K562 (cell line): ENCODE measurements around the gene MYO15A. TPM values are rescaled to one million over a fixed set of nuclear protein-coding genes. Genes with fewer than 3 reads are reported as not detected.

Experiments
- C11orf30 ChIP-seq: fragments of 450-650 bp; IDR thresholded peaks from 2 replicates; pipeline ENCODE4 v1.6.1; 2016; ENCODE audit warnings: low read depth, mild to moderate bottlenecking
- DACH1 ChIP-seq: fragments of 450-650 bp; IDR thresholded peaks from 2 replicates; pipeline ENCODE4 v1.6.1; 2018; ENCODE audit not compliant: partially characterized antibody
- DPF2 ChIP-seq: fragments of 450-650 bp; IDR thresholded peaks from 2 replicates; pipeline ENCODE4 v1.6.1; 2016
- MAFF ChIP-seq: IDR thresholded peaks from 2 replicates; pipeline ENCODE4 v1.6.1; 2012; ENCODE audit warnings: low read length, improper control_type of control experiment
- MAFG ChIP-seq: fragments of 450-650 bp; conservative IDR thresholded peaks from 2 replicates; pipeline ENCODE4 v1.6.1; 2016; ENCODE audit warnings: missing genetic modification characterization, missing compliant biosample characterization
- MYC ChIP-seq, 2 experiments: fragments of 250-450 bp in 1 of 2; sonication (Bioruptor Pico) in 1 of 2; IDR thresholded peaks; 2 replicates each; pipeline versions ENCODE4 v1.5.1 to v1.6.1; 2012 to 2021; ENCODE audit warnings: low read depth in 2 of 2, borderline replicate concordance in 1 of 2, improper control_type of control experiment in 1 of 2, low read length in 1 of 2, mild to moderate bottlenecking in 1 of 2, moderate library complexity in 1 of 2
- NFE2L1 ChIP-seq: fragments of 450-650 bp; IDR thresholded peaks from 2 replicates; pipeline ENCODE4 v1.6.1; 2016; ENCODE audit warnings: missing genetic modification characterization, low read depth, mild to moderate bottlenecking, missing compliant biosample characterization, moderate library complexity, borderline replicate concordance
- RBM25 ChIP-seq: fragments of 200-400 bp; formaldehyde crosslinking; IDR thresholded peaks from 2 replicates; pipeline ENCODE4 v1.6.1; 2018; ENCODE audit warnings: low read length, low read depth, moderate library complexity; ENCODE audit not compliant: severe bottlenecking
- SMARCA4 ChIP-seq: fragments of 450-650 bp; IDR thresholded peaks from 2 replicates; pipeline ENCODE4 v1.6.1; 2016
- TFAM ChIP-seq: fragments of 250-450 bp; sonication (Bioruptor Pico); conservative IDR thresholded peaks from 2 replicates; pipeline ENCODE4 v1.5.0; 2021; ENCODE audit warnings: mild to moderate bottlenecking, moderate library complexity
- WHSC1 ChIP-seq: IDR thresholded peaks from one replicate; pipeline ENCODE4 v1.6.1; 2012; ENCODE audit warnings: low read length, control low read depth, inconsistent platforms
- ZC3H4 ChIP-seq: sonication (generic); formaldehyde crosslinking; IDR thresholded peaks from 2 replicates; pipeline ENCODE4 v1.9.0; 2021; ENCODE audit warnings: missing genetic modification reagents, borderline replicate concordance
- ZNF165 ChIP-seq: fragments of 250-450 bp; sonication (Bioruptor Pico); IDR thresholded peaks from 2 replicates; pipeline ENCODE4 v1.4.0; 2020; ENCODE audit warnings: borderline replicate concordance
- ZNF175 ChIP-seq: fragments of 200-800 bp; sonication (Bioruptor generic); IDR thresholded peaks from 2 replicates; pipeline ENCODE4 v1.6.1; 2016; ENCODE audit warnings: low read depth, mild to moderate bottlenecking, missing genetic modification characterization, missing compliant biosample characterization
- ZNF197 ChIP-seq: fragments of 200-800 bp; sonication (Bioruptor generic); IDR thresholded peaks from 2 replicates; pipeline ENCODE4 v1.6.1; 2016; ENCODE audit warnings: low read depth, missing genetic modification characterization, missing compliant biosample characterization
- ZNF224 ChIP-seq: sonication (generic); formaldehyde crosslinking; IDR thresholded peaks from 2 replicates; pipeline ENCODE4 v1.8.0; 2022; ENCODE audit warnings: mild to moderate bottlenecking, missing genetic modification reagents
- ZNF253 ChIP-seq: fragments of 250-450 bp; sonication (Bioruptor Pico); conservative IDR thresholded peaks from 2 replicates; pipeline ENCODE4 v1.6.1; 2021; ENCODE audit warnings: mild to moderate bottlenecking
- polyA plus RNA-seq, 8 experiments: library from polyadenylated mRNA; depleted of rRNA in 4 of 8; stranded (reverse) in 5 of 8; unstranded in 3 of 8; fragments of >200 nt; fragmentation: Nextera tagmentation in 2 of 8; fragmentation: Illumina TruSeq in 1 of 8; extraction: Ambion mirVana in 2 of 8; extraction: Trizol in 1 of 8; gene quantifications; 2 replicates each; pipeline versions ENCODE4 v1.2.1 to v1.2.3, GENCODE V29; 2011 to 2014; ENCODE audit warnings: inconsistent platforms in 1 of 8, missing spikeins in 1 of 8
- total RNA-seq, 7 experiments: library from RNA; depleted of rRNA in 6 of 7; stranded (reverse); fragments of >200 nt in 6 of 7; fragmentation: Illumina TruSeq in 2 of 7; extraction: Trizol in 2 of 7; gene quantifications; 2 replicates each; pipeline versions ENCODE4 v1.2.1 to v1.2.3, GENCODE V29; 2011 to 2021; ENCODE audit warnings: low replicate concordance in 1 of 7
- TF ChIP-seq, protein P1 (sequence below), 2 experiments: fragments of 450-650 bp; conservative IDR thresholded peaks; 2 replicates each; pipeline ENCODE4 v1.6.1; 2017; ENCODE audit warnings: mild to moderate bottlenecking in 2 of 2, moderate library complexity in 2 of 2
- TF ChIP-seq, protein P2 (sequence below): fragments of 200-800 bp; sonication (Bioruptor generic); IDR thresholded peaks from 2 replicates; pipeline ENCODE4 v1.6.1; 2017; ENCODE audit warnings: missing genetic modification characterization, missing compliant biosample characterization
- TF ChIP-seq, protein P3 (sequence below): fragments of 250-450 bp; sonication (Bioruptor Pico); IDR thresholded peaks from 2 replicates; pipeline ENCODE4 v1.4.0; 2020; ENCODE audit warnings: mild to moderate bottlenecking, moderate library complexity

The MYO15A gene
- total and polyA plus RNA-seq, 9 of the 15 experiments (the other 6 are each of a cell fraction or from before 2014, with no cell fraction given): 0.05 to 0.88 (median 0.14) TPM; not detected in 1

DNA sequence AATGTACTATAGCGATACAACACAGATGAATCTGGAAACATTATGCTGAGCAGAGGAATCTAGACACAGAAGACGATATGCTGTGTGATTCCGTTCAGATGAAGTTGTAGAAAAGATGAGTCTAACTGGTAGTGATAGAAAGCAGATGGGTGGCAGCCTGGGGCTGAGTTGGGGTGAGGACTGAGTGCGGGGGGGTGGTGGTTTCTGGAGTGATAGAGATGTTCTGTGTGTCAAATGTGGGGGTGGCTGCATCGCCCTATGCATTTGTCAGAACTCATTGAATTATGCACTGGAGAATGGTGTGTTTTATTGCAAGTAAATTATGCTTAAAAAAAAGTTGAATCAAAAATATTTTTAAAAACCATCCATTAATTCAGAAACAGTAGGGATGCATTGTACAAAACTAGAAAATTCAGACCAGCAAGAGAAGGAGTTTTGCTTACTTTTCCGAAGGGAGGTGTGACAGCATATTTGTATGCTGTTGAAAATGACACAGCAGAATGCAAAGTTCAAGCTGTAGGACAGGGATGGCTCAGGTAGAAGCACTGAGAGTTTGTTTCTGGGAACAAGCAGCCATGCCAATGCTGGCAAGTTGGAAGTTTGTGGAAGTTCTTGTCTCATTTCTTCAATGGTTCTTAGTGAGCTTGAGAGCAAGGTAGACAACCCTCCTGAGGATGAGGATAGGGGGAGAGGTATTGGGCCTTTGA, 33.8 kb upstream of the MYO15A start (continued):
- peak; percentile 79 for TF ChIP-seq MAFG (tag)
- no peak for TF ChIP-seq ZNF197 (CRISPR knock-in tag)
- TF ChIP-seq SMARCA4: peak; percentile 39; the same call in 1 of the 2 replicates
- TF ChIP-seq ZNF253 (CRISPR knock-in tag): no peak
- TF ChIP-seq ZNF224 (CRISPR knock-in tag): no peak
- no peak for TF ChIP-seq WHSC1
- 0 out of 2 replicates have a peak, but pooled peaks have one; percentile 20 for TF ChIP-seq DPF2
- no peak for TF ChIP-seq ZNF165 (CRISPR knock-in tag)
- TF ChIP-seq, protein P1, sequence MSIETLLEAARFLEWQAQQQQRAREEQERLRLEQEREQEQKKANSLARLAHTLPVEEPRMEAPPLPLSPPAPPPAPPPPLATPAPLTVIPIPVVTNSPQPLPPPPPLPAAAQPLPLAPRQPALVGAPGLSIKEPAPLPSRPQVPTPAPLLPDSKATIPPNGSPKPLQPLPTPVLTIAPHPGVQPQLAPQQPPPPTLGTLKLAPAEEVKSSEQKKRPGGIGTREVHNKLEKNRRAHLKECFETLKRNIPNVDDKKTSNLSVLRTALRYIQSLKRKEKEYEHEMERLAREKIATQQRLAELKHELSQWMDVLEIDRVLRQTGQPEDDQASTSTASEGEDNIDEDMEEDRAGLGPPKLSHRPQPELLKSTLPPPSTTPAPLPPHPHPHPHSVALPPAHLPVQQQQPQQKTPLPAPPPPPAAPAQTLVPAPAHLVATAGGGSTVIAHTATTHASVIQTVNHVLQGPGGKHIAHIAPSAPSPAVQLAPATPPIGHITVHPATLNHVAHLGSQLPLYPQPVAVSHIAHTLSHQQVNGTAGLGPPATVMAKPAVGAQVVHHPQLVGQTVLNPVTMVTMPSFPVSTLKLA (conservative IDR thresholded peaks at IDR 0.05): 0 out of 4 replicates have a peak, but pooled peaks of 1 of the 2 experiments have one; percentile 20
- TF ChIP-seq RBM25: no peak
- no peak for TF ChIP-seq ZC3H4 (CRISPR knock-in tag)
- peak; percentile 71 for TF ChIP-seq MAFF
- TF ChIP-seq NFE2L1: 0 out of 2 replicates have a peak, but pooled peaks have one; percentile 14
- no peak for TF ChIP-seq TFAM (CRISPR knock-in tag)
- TF ChIP-seq C11orf30: peak; percentile 88
- TF ChIP-seq, protein P2, sequence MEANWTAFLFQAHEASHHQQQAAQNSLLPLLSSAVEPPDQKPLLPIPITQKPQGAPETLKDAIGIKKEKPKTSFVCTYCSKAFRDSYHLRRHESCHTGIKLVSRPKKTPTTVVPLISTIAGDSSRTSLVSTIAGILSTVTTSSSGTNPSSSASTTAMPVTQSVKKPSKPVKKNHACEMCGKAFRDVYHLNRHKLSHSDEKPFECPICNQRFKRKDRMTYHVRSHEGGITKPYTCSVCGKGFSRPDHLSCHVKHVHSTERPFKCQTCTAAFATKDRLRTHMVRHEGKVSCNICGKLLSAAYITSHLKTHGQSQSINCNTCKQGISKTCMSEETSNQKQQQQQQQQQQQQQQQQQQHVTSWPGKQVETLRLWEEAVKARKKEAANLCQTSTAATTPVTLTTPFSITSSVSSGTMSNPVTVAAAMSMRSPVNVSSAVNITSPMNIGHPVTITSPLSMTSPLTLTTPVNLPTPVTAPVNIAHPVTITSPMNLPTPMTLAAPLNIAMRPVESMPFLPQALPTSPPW (CRISPR knock-in tag): peak; percentile 73
- no peak for TF ChIP-seq ZNF175 (CRISPR knock-in tag)
- no peak for TF ChIP-seq MYC (IDR thresholded peaks at IDR 0.05; ENCODE audit: low read depth, low read length)
- no peak for TF ChIP-seq MYC (CRISPR knock-in tag; IDR thresholded peaks at IDR 0.05; ENCODE audit: borderline replicate concordance, low read depth)
- TF ChIP-seq DACH1: no peak
- TF ChIP-seq, protein P3, sequence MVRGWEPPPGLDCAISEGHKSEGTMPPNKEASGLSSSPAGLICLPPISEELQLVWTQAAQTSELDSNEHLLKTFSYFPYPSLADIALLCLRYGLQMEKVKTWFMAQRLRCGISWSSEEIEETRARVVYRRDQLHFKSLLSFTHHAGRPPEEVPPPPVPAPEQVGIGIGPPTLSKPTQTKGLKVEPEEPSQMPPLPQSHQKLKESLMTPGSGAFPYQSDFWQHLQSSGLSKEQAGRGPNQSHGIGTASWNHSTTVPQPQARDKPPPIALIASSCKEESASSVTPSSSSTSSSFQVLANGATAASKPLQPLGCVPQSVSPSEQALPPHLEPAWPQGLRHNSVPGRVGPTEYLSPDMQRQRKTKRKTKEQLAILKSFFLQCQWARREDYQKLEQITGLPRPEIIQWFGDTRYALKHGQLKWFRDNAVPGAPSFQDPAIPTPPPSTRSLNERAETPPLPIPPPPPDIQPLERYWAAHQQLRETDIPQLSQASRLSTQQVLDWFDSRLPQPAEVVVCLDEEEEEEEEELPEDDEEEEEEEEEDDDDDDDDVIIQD (CRISPR knock-in tag): no peak
